HG02623 (cell line): Measurements from ENCODE around the gene SV2B.

Experiments
- ATAC-seq: cut with Tn5 transposase; IDR thresholded peaks from one replicate; pipeline ENCODE4 v1.9.1; 2021; ENCODE audit warnings: moderate library complexity; ENCODE audit not compliant: unreplicated experiment

The SV2B gene

GRCh38 chr15:91135201-91136130 is 35.4 kb downstream of the SV2B start:
- ATAC-seq: peak; percentile 84

GRCh38 chr15:91136386-91136923 is 36.4 kb downstream of the SV2B start:
- no peak for ATAC-seq

GRCh38 chr15:91140601-91141000 is 40.5 kb downstream of the SV2B start:
- no peak for ATAC-seq

- no peak for ATAC-seq
Measured at GRCh38 chr15:91141097-91141496, 41.0 kb downstream of the SV2B start.

- ATAC-seq: no peak
Measured at GRCh38 chr15:91142106-91142744, 42.2 kb downstream of the SV2B start.

GRCh38 chr15:91142946-91143345 is 42.9 kb downstream of the SV2B start:
- no peak for ATAC-seq

- ATAC-seq: no peak
Measured at GRCh38 chr15:91146728-91147127, 46.7 kb downstream of the SV2B start.

GRCh38 chr15:91148243-91148642 is 48.2 kb downstream of the SV2B start:
- no peak for ATAC-seq

GRCh38 chr15:91150502-91151160 is 50.6 kb downstream of the SV2B start:
- no peak for ATAC-seq

- no peak for ATAC-seq
Measured at GRCh38 chr15:91151781-91152563, 51.9 kb downstream of the SV2B start.

- ATAC-seq: no peak
Measured at GRCh38 chr15:91152896-91153581, 53.0 kb downstream of the SV2B start.

GRCh38 chr15:91153954-91154353 is 53.9 kb downstream of the SV2B start:
- ATAC-seq: no peak

- no peak for ATAC-seq
Measured at GRCh38 chr15:91156175-91156726, 56.2 kb downstream of the SV2B start.

GRCh38 chr15:91158415-91159394 is 58.6 kb downstream of the SV2B start:
- ATAC-seq: no peak

GRCh38 chr15:91165850-91166249 is 65.8 kb downstream of the SV2B start:
- ATAC-seq: no peak

- no peak for ATAC-seq
Measured at GRCh38 chr15:91168457-91168856, 68.4 kb downstream of the SV2B start.

GRCh38 chr15:91171334-91171733 is 71.3 kb downstream of the SV2B start:
- ATAC-seq: no peak

GRCh38 chr15:91182101-91182500 is 82.0 kb downstream of the SV2B start:
- ATAC-seq: no peak

- no peak for ATAC-seq
Measured at GRCh38 chr15:91183596-91183995, 83.5 kb downstream of the SV2B start.
